Tibial nerve (tissue), 4 donors: ENCODE measurements around the gene TMEM138. TPM values are rescaled to one million over a fixed set of nuclear protein-coding genes. Genes with fewer than 3 reads are reported as not detected.

Source experiments
- DNase-seq, 2 donors: peaks; one replicate each; pipeline ENCODE4 v3.0.0-alpha.2; 2019; ENCODE audit warnings: low spot score in 2 of 2
- H3K27ac ChIP-seq, 4 donors: fragments of 200-600 bp; sonication (generic) in 3 of 4; one replicate each; pipeline ENCODE4 v1.5.1; 2017 to 2019; ENCODE audit warnings: mild to moderate bottlenecking in 1 of 4
- H3K27me3 ChIP-seq, 2 donors: fragments of 200-600 bp; sonication (generic) in 1 of 2; one replicate each; pipeline versions ENCODE4 v1.5.1 to v1.6.0; 2017 to 2019
- H3K36me3 ChIP-seq, 3 donors: fragments of 200-600 bp; sonication (generic); one replicate each; pipeline ENCODE4 v1.5.1; 2018 to 2019
- H3K4me1 ChIP-seq, 4 donors: fragments of 200-600 bp; sonication (generic) in 3 of 4; one replicate each; pipeline ENCODE4 v1.5.1; 2017 to 2019
- H3K4me3 ChIP-seq, 4 donors: fragments of 200-600 bp; sonication (generic) in 3 of 4; one replicate each; pipeline ENCODE4 v1.5.1; 2017 to 2019; ENCODE audit warnings: mild to moderate bottlenecking in 1 of 4, moderate library complexity in 1 of 4
- H3K9me3 ChIP-seq, 4 donors: fragments of 200-600 bp; sonication (generic) in 3 of 4; one replicate each; pipeline ENCODE4 v1.5.1; 2017 to 2019
- EP300 ChIP-seq, 2 donors: sonication (generic); formaldehyde crosslinking; IDR thresholded peaks; one replicate each; pipeline ENCODE4 v1.6.1; 2017; ENCODE audit warnings: antibody characterized with exemption in 2 of 2, mild to moderate bottlenecking in 1 of 2
- POLR2A ChIP-seq, 2 donors: fragments of 450-650 bp; IDR thresholded peaks; one replicate each; pipeline ENCODE4 v1.6.1; 2017; ENCODE audit warnings: antibody characterized with exemption in 2 of 2, mild to moderate bottlenecking in 2 of 2, moderate library complexity in 2 of 2
- WGBS, 2 donors: methylation state at CpG; one replicate each; pipeline ENCODE4 v1.1.5; 2018; 5-methylcytosine and 5-hydroxymethylcytosine counted together
- total RNA-seq, 4 donors: library from RNA; depleted of rRNA; stranded (reverse); fragments of >200 nt; gene quantifications; one replicate each; pipeline ENCODE4 v1.1.0, GENCODE V29; 2016
- TF ChIP-seq, protein P1 (sequence below), 5 experiments: fragments of 200-600 bp in 3 of 5; fragments of 450-650 bp in 2 of 5; sonication (generic) in 3 of 5; IDR thresholded peaks; one replicate each; pipeline ENCODE4 v1.5.1; 2016 to 2019; ENCODE audit warnings: antibody characterized with exemption in 5 of 5, mild to moderate bottlenecking in 3 of 5, moderate library complexity in 2 of 5

Gene TMEM138
- total RNA-seq, 4 donors from 2014 or later: 20.5 to 31.4 (median 26.9) TPM

DNA sequence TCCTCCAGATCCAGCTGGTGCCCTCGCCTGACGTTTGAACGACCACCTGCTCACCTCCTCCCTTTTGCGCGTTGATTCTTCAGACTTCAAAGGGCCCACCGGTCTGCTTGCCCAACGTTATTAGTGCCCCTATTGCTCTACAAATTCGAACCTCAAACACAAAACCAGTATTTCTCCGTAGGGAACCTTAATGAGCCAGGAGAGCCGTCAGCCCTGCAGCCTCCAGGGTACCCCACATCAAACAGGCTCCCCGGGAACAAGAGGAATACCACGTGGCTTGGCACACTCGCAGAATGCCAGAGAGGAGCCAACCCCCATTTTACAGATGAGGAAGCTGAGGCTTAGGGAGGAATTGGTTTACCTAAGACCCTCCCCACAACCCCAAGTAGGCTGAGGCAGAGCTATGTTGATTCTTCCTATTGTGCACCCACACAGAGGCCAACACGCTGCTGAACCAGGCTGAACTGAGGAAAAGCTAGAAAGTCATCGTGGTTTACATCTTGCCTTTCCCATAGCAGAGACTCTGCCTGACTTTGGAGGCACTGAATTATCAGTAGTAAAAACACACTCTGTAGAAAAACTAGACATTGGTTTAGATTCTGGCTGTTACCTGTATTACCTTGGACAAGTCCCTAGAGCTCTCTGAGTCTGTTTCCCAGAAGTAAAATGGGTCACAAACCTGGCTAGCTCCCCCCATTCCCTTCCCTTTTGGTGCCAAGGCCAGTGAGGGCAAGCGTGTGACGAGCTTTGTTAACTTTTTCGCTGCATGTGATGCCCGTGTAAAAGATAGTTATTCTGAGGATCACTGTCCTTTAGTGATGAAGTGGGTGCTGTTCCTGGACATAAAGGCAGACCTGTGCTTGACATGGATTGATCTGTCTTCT lies 28.4 kb upstream of the TMEM138 start:
- Histone ChIP-seq H3K4me1 (peaks cover 0 to 65% (median 20%) of the 10 kb centered on the region in 4 donors), H3K27me3 (no peaks in the 10 kb centered on the region), H3K36me3 (peaks cover 0 to 26% (median 0%) of the 10 kb centered on the region in 3 donors), H3K4me3 (peak overlapping the region; percentile 55 to 100 (median 99)), H3K9me3 (no peaks in the 10 kb centered on the region), H3K27ac (peak overlapping the region; percentile 70 to 97 (median 96))
- 28 to 30% methylated on average over 19 of the region's 19 CpGs for WGBS, 2 donors
- TF ChIP-seq EP300 (IDR thresholded peaks at IDR 0.05): no peak
- TF ChIP-seq, protein P1, sequence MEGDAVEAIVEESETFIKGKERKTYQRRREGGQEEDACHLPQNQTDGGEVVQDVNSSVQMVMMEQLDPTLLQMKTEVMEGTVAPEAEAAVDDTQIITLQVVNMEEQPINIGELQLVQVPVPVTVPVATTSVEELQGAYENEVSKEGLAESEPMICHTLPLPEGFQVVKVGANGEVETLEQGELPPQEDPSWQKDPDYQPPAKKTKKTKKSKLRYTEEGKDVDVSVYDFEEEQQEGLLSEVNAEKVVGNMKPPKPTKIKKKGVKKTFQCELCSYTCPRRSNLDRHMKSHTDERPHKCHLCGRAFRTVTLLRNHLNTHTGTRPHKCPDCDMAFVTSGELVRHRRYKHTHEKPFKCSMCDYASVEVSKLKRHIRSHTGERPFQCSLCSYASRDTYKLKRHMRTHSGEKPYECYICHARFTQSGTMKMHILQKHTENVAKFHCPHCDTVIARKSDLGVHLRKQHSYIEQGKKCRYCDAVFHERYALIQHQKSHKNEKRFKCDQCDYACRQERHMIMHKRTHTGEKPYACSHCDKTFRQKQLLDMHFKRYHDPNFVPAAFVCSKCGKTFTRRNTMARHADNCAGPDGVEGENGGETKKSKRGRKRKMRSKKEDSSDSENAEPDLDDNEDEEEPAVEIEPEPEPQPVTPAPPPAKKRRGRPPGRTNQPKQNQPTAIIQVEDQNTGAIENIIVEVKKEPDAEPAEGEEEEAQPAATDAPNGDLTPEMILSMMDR (IDR thresholded peaks at IDR 0.05): no peak
- TF ChIP-seq POLR2A (IDR thresholded peaks at IDR 0.05): no peak
- DNase-seq: no peak

DNA sequence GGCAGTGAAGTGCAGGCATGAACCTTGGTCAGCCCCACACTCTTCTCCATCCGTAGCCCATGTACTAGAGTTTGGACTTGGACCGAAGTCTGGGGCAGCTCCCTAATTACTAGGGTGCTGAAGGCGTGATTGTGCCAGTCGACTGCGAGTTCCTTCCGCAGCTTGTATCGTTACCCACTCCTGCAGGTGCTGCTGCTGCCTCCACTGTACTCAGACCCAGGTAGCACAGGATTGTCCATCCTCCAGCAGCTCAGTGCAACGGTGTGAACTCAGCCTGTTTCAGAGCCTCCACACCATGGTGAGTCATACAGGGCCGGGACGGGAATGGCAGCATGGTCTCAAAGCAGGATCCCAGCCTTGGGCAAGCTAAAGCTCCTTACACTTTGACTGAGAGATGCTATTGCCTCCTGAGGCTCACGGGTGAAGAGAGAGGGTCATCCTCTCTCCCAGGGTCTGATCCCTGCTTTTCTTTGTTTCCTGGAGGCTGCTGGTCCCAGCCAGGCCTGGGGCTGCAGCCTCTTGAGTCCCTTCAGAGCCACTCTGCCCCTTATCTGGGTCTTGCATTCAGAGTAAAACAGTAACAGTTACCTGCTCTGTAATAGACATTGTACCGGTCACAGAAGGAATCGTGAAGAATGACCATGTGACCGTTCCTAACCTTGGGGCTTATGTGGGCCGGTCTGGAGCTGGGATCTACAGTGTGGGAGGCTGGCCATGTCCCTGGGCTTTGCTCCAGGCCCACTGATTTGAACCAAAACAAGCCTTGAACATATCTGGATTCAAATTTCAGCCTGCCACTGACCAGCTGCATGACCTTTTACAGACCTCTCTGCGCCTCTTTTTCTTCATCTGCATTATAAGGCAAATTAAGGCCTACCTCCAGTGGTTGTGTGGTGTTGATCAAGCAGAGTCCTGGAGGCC lies 27.5 kb upstream of the TMEM138 start:
- 71 to 78% methylated on average over 16 of the region's 16 CpGs for WGBS, 2 donors
- DNase-seq: no peak
- H3K4me3 ChIP-seq: no peak overlapping the region
- H3K9me3 ChIP-seq: no peaks in the 10 kb centered on the region
- peak overlapping the region in 2 of 4 donors; percentile 4 to 97 for H3K27ac ChIP-seq
- H3K36me3 ChIP-seq: peaks cover 0 to 26% (median 0%) of the 10 kb centered on the region in 3 donors
- H3K4me1 ChIP-seq: peaks cover 0 to 57% (median 20%) of the 10 kb centered on the region in 4 donors
- TF ChIP-seq EP300 (IDR thresholded peaks at IDR 0.05) (no peak), POLR2A (IDR thresholded peaks at IDR 0.05) (no peak)
- TF ChIP-seq, protein P1 (IDR thresholded peaks at IDR 0.05): no peak
- no peaks in the 10 kb centered on the region for H3K27me3 ChIP-seq

GRCh38 chr11:61335355-61335710 lies 26.8 kb upstream of the TMEM138 start:
- no peaks in the 10 kb centered on the region for H3K9me3 ChIP-seq
- no peak for DNase-seq
- no peaks in the 10 kb centered on the region for H3K27me3 ChIP-seq
- H3K36me3 ChIP-seq: peaks cover 0 to 25% (median 0%) of the 10 kb centered on the region in 3 donors
- TF ChIP-seq, protein P1 (IDR thresholded peaks at IDR 0.05): no peak
- TF ChIP-seq EP300 (IDR thresholded peaks at IDR 0.05) (no peak), POLR2A (IDR thresholded peaks at IDR 0.05) (no peak)
- no peak overlapping the region for H3K4me3 ChIP-seq
- peak overlapping the region in 2 of 4 donors; percentile 4 to 97 for H3K27ac ChIP-seq
- H3K4me1 ChIP-seq: peaks cover 0 to 50% (median 20%) of the 10 kb centered on the region in 4 donors
- 59 to 100% methylated on average over 1 of the region's 1 CpG for WGBS, 2 donors

DNA sequence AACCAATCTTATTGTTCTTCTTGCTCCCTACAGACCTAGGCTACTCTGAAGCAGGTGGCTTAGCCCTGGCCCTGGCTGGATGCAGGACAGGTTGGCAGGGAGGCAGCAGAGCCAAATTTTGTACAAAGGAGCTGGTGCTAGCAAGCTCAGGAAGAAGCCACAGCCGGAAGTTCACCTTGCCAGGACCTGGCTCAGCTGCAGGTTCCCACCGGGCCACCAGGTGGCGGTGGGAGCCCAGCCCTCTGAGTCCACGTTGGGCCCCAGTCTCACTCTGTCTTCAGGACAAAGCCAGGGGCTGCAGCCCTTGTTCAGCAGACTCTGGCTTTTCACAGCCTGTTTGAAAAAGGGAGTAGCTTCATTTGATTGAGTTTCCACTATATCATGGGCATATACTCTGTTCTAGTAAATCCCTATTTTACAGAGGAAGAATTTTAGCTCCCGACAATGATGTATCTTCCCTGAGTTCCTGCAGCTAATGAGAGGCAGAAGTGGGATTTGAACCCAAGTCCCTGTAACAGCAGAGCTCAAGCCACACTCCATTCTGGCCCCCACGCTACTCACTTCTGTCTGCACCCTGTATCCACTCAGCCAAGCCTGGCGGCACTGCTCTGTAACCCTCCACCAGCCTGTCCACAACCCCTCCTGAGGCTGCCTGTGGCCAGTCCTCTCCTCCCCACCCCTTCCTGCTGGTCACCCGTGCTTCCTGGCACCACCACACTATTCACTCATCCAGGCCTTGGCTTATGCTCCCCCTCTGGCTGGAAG lies 25.8 kb upstream of the TMEM138 start:
- Histone ChIP-seq H3K4me1 (peaks cover 0 to 40% (median 17%) of the 10 kb centered on the region in 4 donors), H3K4me3 (no peak overlapping the region), H3K9me3 (no peaks in the 10 kb centered on the region), H3K27me3 (no peaks in the 10 kb centered on the region), H3K27ac (peak overlapping the region in 2 of 4 donors; percentile 59 to 97), H3K36me3 (peaks cover 0 to 33% (median 0%) of the 10 kb centered on the region in 3 donors)
- TF ChIP-seq, protein P1 (IDR thresholded peaks at IDR 0.05): peak; percentile 89 to 96 (median 93)
- TF ChIP-seq EP300 (IDR thresholded peaks at IDR 0.05): no peak
- TF ChIP-seq POLR2A (IDR thresholded peaks at IDR 0.05): no peak
- peak; percentile 42 to 64 for DNase-seq
- 33% methylated on average over 8 of the region's 8 CpGs for WGBS, 2 donors
